DND-41 (cell line): ENCODE measurements around the gene SLC24A2.

Source experiments
- ATAC-seq: fragments of 200-7000 bp; cut with Tn5 transposase; 3 replicates; pipeline ENCODE4 v1.9.1; 2021; ENCODE audit warnings: low read depth; ENCODE audit not compliant: insufficient read depth
- DNase-seq: peaks from one replicate; pipeline ENCODE4 v3.0.0-alpha.2; 2020
- H2AFZ ChIP-seq: 2 replicates; pipeline ENCODE4 v1.6.0; 2012; ENCODE audit warnings: low read depth, low read length
- H3K27ac ChIP-seq: 2 replicates; pipeline ENCODE4 v1.5.1; 2012; ENCODE audit warnings: low read length, inconsistent platforms
- H3K27me3 ChIP-seq: fragments of 200-600 bp; sonication (generic); 2 replicates; pipeline ENCODE4 v1.6.0; 2012; ENCODE audit warnings: low read length, mild to moderate bottlenecking, inconsistent platforms; ENCODE audit not compliant: insufficient read depth, poor library complexity
- H3K36me3 ChIP-seq: 2 replicates; pipeline ENCODE4 v1.5.1; 2012; ENCODE audit warnings: low read length, inconsistent platforms; ENCODE audit not compliant: insufficient read depth
- H3K4me1 ChIP-seq: 2 replicates; pipeline ENCODE4 v1.5.1; 2012; ENCODE audit warnings: mild to moderate bottlenecking, low read length; ENCODE audit not compliant: insufficient read depth
- H3K4me2 ChIP-seq: 2 replicates; pipeline ENCODE4 v1.6.0; 2012; ENCODE audit warnings: mild to moderate bottlenecking, moderate library complexity, low read length, inconsistent platforms; ENCODE audit not compliant: insufficient read depth
- H3K4me3 ChIP-seq, 2 experiments: fragments of 200-600 bp in 1 of 2; shearing (Covaris generic) in 1 of 2; 2 replicates each; pipeline ENCODE4 v1.5.1; 2012 to 2016; ENCODE audit warnings: inconsistent platforms in 2 of 2, low read length in 2 of 2, mild to moderate bottlenecking in 2 of 2, low read depth in 1 of 2, moderate library complexity in 1 of 2
- H3K79me2 ChIP-seq: 2 replicates; pipeline ENCODE4 v1.6.0; 2012; ENCODE audit warnings: low read length, inconsistent platforms; ENCODE audit not compliant: insufficient read depth
- H3K9ac ChIP-seq: 2 replicates; pipeline ENCODE4 v1.6.0; 2012; ENCODE audit warnings: low read depth, mild to moderate bottlenecking, inconsistent platforms, low read length, moderate library complexity
- H3K9me3 ChIP-seq: 2 replicates; pipeline ENCODE4 v1.5.1; 2012; ENCODE audit warnings: low read length, moderate library complexity, mild to moderate bottlenecking, inconsistent platforms; ENCODE audit not compliant: insufficient read depth, severe bottlenecking
- H4K20me1 ChIP-seq: 2 replicates; pipeline ENCODE4 v1.6.0; 2012; ENCODE audit warnings: low read length; ENCODE audit not compliant: insufficient read depth
- CTCF ChIP-seq: IDR thresholded peaks from 2 replicates; pipeline ENCODE4 v1.5.1; 2012; ENCODE audit warnings: borderline replicate concordance, low read length, moderate library complexity, mild to moderate bottlenecking; ENCODE audit not compliant: poor library complexity, severe bottlenecking; ENCODE audit errors: extremely low read depth
- EZH2 ChIP-seq: IDR thresholded peaks from 3 replicates; pipeline ENCODE4 v1.6.1; 2012; ENCODE audit warnings: borderline replicate concordance, low read depth, mild to moderate bottlenecking, moderate library complexity, low read length, inconsistent platforms; ENCODE audit not compliant: severe bottlenecking

Gene SLC24A2

GRCh38 chr9:19759066-19759465 lies 29.8 kb downstream of the SLC24A2 start:
- H2AFZ ChIP-seq, result no peak overlapping the region
- H3K4me2 ChIP-seq, result no peak overlapping the region
- H3K27me3 ChIP-seq, result no peaks in the 10 kb centered on the region
- no peaks in the 10 kb centered on the region for H3K9me3 ChIP-seq
- ATAC-seq, result no peak
- H3K4me1 ChIP-seq, result no peaks in the 10 kb centered on the region
- H3K79me2 ChIP-seq, result no peaks in the 10 kb centered on the region
- H3K9ac ChIP-seq, result no peak overlapping the region
- H3K4me3 ChIP-seq, result no peak overlapping the region
- no peaks in the 10 kb centered on the region for H4K20me1 ChIP-seq
- H3K27ac ChIP-seq, result no peak overlapping the region
- TF ChIP-seq EZH2 (no peak), CTCF (no peak)
- H3K36me3 ChIP-seq, result no peaks in the 10 kb centered on the region
- DNase-seq, result no peak

GRCh38 chr9:19757745-19758144 lies 31.1 kb downstream of the SLC24A2 start:
- TF ChIP-seq EZH2, result no peak
- TF ChIP-seq CTCF, result no peak
- no peaks in the 10 kb centered on the region for H3K36me3 ChIP-seq
- H3K9me3 ChIP-seq, result no peaks in the 10 kb centered on the region

GRCh38 chr9:19754921-19755320 lies 33.9 kb downstream of the SLC24A2 start:
- Histone ChIP-seq H3K4me2 (no peak overlapping the region), H3K9me3 (no peaks in the 10 kb centered on the region), H3K9ac (no peak overlapping the region), H3K27me3 (no peaks in the 10 kb centered on the region), H3K36me3 (no peaks in the 10 kb centered on the region), H4K20me1 (no peaks in the 10 kb centered on the region), H2AFZ (no peak overlapping the region), H3K4me3 (no peak overlapping the region), H3K79me2 (no peaks in the 10 kb centered on the region), H3K4me1 (peaks cover under 1% of the 10 kb centered on the region; the same call in 1 of the 2 replicates), H3K27ac (no peak overlapping the region)
- no peak for DNase-seq
- TF ChIP-seq EZH2, result no peak
- TF ChIP-seq CTCF, result no peak
- no peak for ATAC-seq

More at GRCh38 chr9:19757745-19758144, 31.1 kb downstream of the SLC24A2 start:
- no peak overlapping the region for H3K27ac ChIP-seq
- no peak overlapping the region for H3K9ac ChIP-seq
- H4K20me1 ChIP-seq, result no peaks in the 10 kb centered on the region
- no peak overlapping the region for H2AFZ ChIP-seq
- DNase-seq, result no peak
- no peak overlapping the region for H3K4me2 ChIP-seq
- no peaks in the 10 kb centered on the region for H3K4me1 ChIP-seq
- H3K27me3 ChIP-seq, result no peaks in the 10 kb centered on the region
- no peak overlapping the region for H3K4me3 ChIP-seq
- H3K79me2 ChIP-seq, result no peaks in the 10 kb centered on the region
- no peak for ATAC-seq
